HepG2 (cell line): ENCODE measurements around the gene NCLN. TPM values are rescaled to one million over a fixed set of nuclear protein-coding genes. Genes with fewer than 3 reads are reported as not detected.

Experiments
- ATAC-seq: fragments of 200-7000 bp; cut with Tn5 transposase; 3 replicates; pipeline ENCODE4 v1.9.1; 2020; ENCODE audit warnings: mild to moderate bottlenecking, moderate library complexity
- BruUV-seq: library from RNA; stranded (reverse); fragments of 400-500 nt; replicated peaks from 2 replicates; lab custom pipeline; 2021; lab: Mats Ljungman, UMichigan
- CTCF ChIA-PET: fragments of 300-600 bp; formaldehyde crosslinking; extraction: SDS; loops from one replicate; lab custom pipeline; 2021; ENCODE audit warnings: low total read pairs, inconsistent platforms, low intra/inter-chr PET ratio; lab: Yijun Ruan, JAX
- POLR2A ChIA-PET: fragments of 350-600 bp; sonication (Branson Sonifier 250); formaldehyde crosslinking; loops from one replicate; lab custom pipeline; 2020; ENCODE audit warnings: antibody characterized with exemption, inconsistent platforms; lab: Yijun Ruan, JAX
- DNase-seq: peaks from one replicate; pipeline ENCODE4 v3.0.0-alpha.2; 2015; ENCODE audit warnings: low spot score
- FAIRE-seq: peaks from 3 replicates; lab custom pipeline; 2011; peaks lifted over from hg19 to GRCh38; lab: Jason Lieb, UNC
- H2AFZ ChIP-seq: one replicate; pipeline ENCODE4 v1.6.1; 2011; ENCODE audit warnings: low read length, inconsistent platforms
- H3K27ac ChIP-seq: fragments of 300-600 bp; 3 replicates; pipeline ENCODE4 v1.8.0; 2011; ENCODE audit warnings: mixed run types, mild to moderate bottlenecking, mixed read lengths, low read length, inconsistent platforms; ENCODE audit not compliant: insufficient read depth; ENCODE audit errors: extremely low read length
- H3K27me3 ChIP-seq, 2 experiments: fragments of 200-600 bp in 1 of 2; 2 replicates in 1 of 2; 3 replicates in 1 of 2; pipeline versions ENCODE4 v1.6.0 to v1.8.0; 2011; ENCODE audit warnings: low read length in 2 of 2, mild to moderate bottlenecking in 2 of 2, moderate library complexity in 2 of 2, inconsistent platforms in 1 of 2; ENCODE audit not compliant: insufficient read depth in 2 of 2, control insufficient read depth in 1 of 2
- H3K36me3 ChIP-seq, 2 experiments: fragments of 200-600 bp in 1 of 2; replicated peaks in 1 of 2; 2 replicates in 1 of 2; 3 replicates in 1 of 2; pipeline versions ENCODE4 v1.5.1 to v1.8.0; 2011; ENCODE audit warnings: low read length in 2 of 2, inconsistent platforms in 1 of 2; ENCODE audit not compliant: insufficient read depth in 2 of 2, control insufficient read depth in 1 of 2
- H3K4me1 ChIP-seq: 2 replicates; pipeline ENCODE4 v1.5.1; 2012; ENCODE audit warnings: low read length, inconsistent platforms; ENCODE audit not compliant: insufficient read depth
- H3K4me2 ChIP-seq: 2 replicates; pipeline ENCODE4 v1.6.0; 2011; ENCODE audit warnings: low read depth, low read length, inconsistent platforms
- H3K4me3 ChIP-seq, 3 experiments: fragments of 200-600 bp in 1 of 3; sonication (generic), shearing (Covaris generic) in 1 of 3; replicated peaks in 1 of 3; 2 replicates each; pipeline ENCODE4 v1.5.1; 2011 to 2016; ENCODE audit warnings: low read length in 3 of 3, inconsistent platforms in 2 of 3, low read depth in 2 of 3, mild to moderate bottlenecking in 2 of 3, control low read depth in 1 of 3, mixed read lengths in 1 of 3; ENCODE audit not compliant: insufficient read depth in 1 of 3
- H3K79me2 ChIP-seq: one replicate; pipeline ENCODE4 v1.6.1; 2011; ENCODE audit warnings: low read length, inconsistent platforms; ENCODE audit not compliant: insufficient read depth
- H3K9ac ChIP-seq: 2 replicates; pipeline ENCODE4 v1.6.0; 2011; ENCODE audit warnings: mild to moderate bottlenecking, low read depth, low read length, inconsistent platforms; ENCODE audit not compliant: insufficient read depth
- H3K9me3 ChIP-seq: 2 replicates; pipeline ENCODE4 v1.5.1; 2012; ENCODE audit warnings: mild to moderate bottlenecking, low read length
- H4K20me1 ChIP-seq: 2 replicates; pipeline ENCODE4 v1.6.0; 2011; ENCODE audit warnings: inconsistent platforms, mild to moderate bottlenecking, low read length, moderate library complexity; ENCODE audit not compliant: insufficient read depth
- ADNP ChIP-seq: sonication (generic); formaldehyde crosslinking; IDR thresholded peaks from 2 replicates; pipeline ENCODE4 v1.4.0; 2020; ENCODE audit warnings: missing genetic modification reagents
- ARNT2 ChIP-seq: sonication (generic); formaldehyde crosslinking; IDR thresholded peaks from 2 replicates; pipeline ENCODE4 v1.8.0; 2022; ENCODE audit warnings: mild to moderate bottlenecking, low read depth, missing genetic modification reagents, moderate library complexity
- ATM ChIP-seq: fragments of 450-650 bp; IDR thresholded peaks from 2 replicates; pipeline ENCODE4 v1.7.1; 2017; ENCODE audit warnings: mild to moderate bottlenecking, borderline replicate concordance
- CHD4 ChIP-seq: fragments of 200-600 bp; sonication (generic); IDR thresholded peaks from 2 replicates; pipeline ENCODE4 v1.7.0; 2017; ENCODE audit warnings: mild to moderate bottlenecking, low read length, borderline replicate concordance
- CTCF ChIP-seq: sonication (generic); formaldehyde crosslinking; IDR thresholded peaks from 2 replicates; pipeline ENCODE4 v1.5.0; 2020; ENCODE audit warnings: mild to moderate bottlenecking, missing genetic modification reagents, moderate library complexity
- ZFP36 ChIP-seq: fragments of 150-350 bp; IDR thresholded peaks from 2 replicates; pipeline ENCODE4 v1.6.1; 2018; ENCODE audit warnings: borderline replicate concordance, low read length, low read depth; ENCODE audit not compliant: partially characterized antibody
- ZMYM3 ChIP-seq: sonication (generic); formaldehyde crosslinking; IDR thresholded peaks from 2 replicates; pipeline ENCODE4 v1.5.1; 2020; ENCODE audit warnings: mild to moderate bottlenecking, missing genetic modification reagents
- ZNF251 ChIP-seq: sonication (generic); formaldehyde crosslinking; IDR thresholded peaks from 2 replicates; pipeline ENCODE4 v1.9.0; 2021; ENCODE audit warnings: mild to moderate bottlenecking, missing genetic modification reagents
- ZNF629 ChIP-seq: sonication (generic); formaldehyde crosslinking; conservative IDR thresholded peaks from 2 replicates; pipeline ENCODE4 v1.5.0; 2020; ENCODE audit warnings: missing genetic modification reagents
- ZNF740 ChIP-seq: sonication (generic); formaldehyde crosslinking; IDR thresholded peaks from 2 replicates; pipeline ENCODE4 v1.4.0; 2020; ENCODE audit warnings: missing genetic modification reagents
- WGBS: methylation state at CpG from one replicate; pipeline ENCODE4 v1.1.6; 2017; ENCODE audit warnings: low lambda C conversion rate; 5-methylcytosine and 5-hydroxymethylcytosine counted together
- in situ Hi-C: cut with HindIII; loops from 2 replicates; pipeline ENCODE4 v1.10.0; 2017; ENCODE audit warnings: low pct_unique_long_range_greater_than_20kb; ENCODE audit not compliant: extremely low pct_ligation_motif_present
- intact Hi-C: fragments of 100-400 bp; cut with micrococcal nuclease; formaldehyde crosslinking; loops from one replicate; pipeline ENCODE4 v1.10.0; 2022; ENCODE audit not compliant: unreplicated experiment
- polyA plus RNA-seq, 8 experiments: library from polyadenylated mRNA; depleted of rRNA in 3 of 8; stranded (reverse) in 7 of 8; unstranded in 1 of 8; fragments of >200 nt; fragmentation: Illumina TruSeq in 4 of 8; extraction: Trizol in 4 of 8; gene quantifications; 2 replicates each; pipeline versions ENCODE4 v1.2.1 to v1.2.3, GENCODE V29; 2011 to 2016; ENCODE audit warnings: low read depth in 4 of 8, missing spikeins in 1 of 8, mixed read lengths in 1 of 8; ENCODE audit not compliant: insufficient read depth in 1 of 8
- total RNA-seq, 5 experiments: library from RNA; depleted of rRNA; stranded (reverse); fragments of >200 nt; fragmentation: Illumina TruSeq; extraction: Trizol; gene quantifications; 2 replicates each; pipeline ENCODE4 v1.2.3, GENCODE V29; 2016; ENCODE audit warnings: low read depth in 1 of 5

Gene NCLN
- total and polyA plus RNA-seq, 2 of the 13 experiments (the other 11 are each of a cell fraction or from before 2014, with no cell fraction given), result 42.6 to 56.0 TPM

- 33% methylated on average over 14 of the region's 20 CpGs for WGBS
- H3K36me3 ChIP-seq, result no peaks in the 10 kb centered on the region
- no peaks in the 10 kb centered on the region for H3K9me3 ChIP-seq
- no peak overlapping the region for H3K4me3 ChIP-seq
- no peaks in the 10 kb centered on the region for H3K4me1 ChIP-seq
- in situ Hi-C loops (no loop called here), intact Hi-C loops (no loop called here)
- no peak overlapping the region for H3K4me2 ChIP-seq
- H2AFZ ChIP-seq, result no peak overlapping the region
- TF ChIP-seq ZNF629, result peak; percentile 69
- TF ChIP-seq CHD4, result peak; percentile 51; the same call in 1 of the 2 replicates
- TF ChIP-seq ARNT2 (CRISPR knock-in tag), result no peak
- TF ChIP-seq, all 625 proteins: peak for 2
- no TSS peak for BruUV-seq
- no peak for FAIRE-seq
- H3K27ac ChIP-seq, result no peak overlapping the region
- no peak; the same call in 2 of the 3 replicates for ATAC-seq
- no peaks in the 10 kb centered on the region for H3K79me2 ChIP-seq
- no peak for DNase-seq
- ChIA-PET CTCF (interaction anchor here (0.7 to 2.4 kb wide), 2 partner anchors 17 kb away, joined by 3 to 10 read pairs; no protein-coding TSS in a partner anchor), POLR2A (no interaction called here)
- H4K20me1 ChIP-seq, result no peaks in the 10 kb centered on the region
- H3K9ac ChIP-seq, result no peak overlapping the region
- peaks cover 5 to 12% of the 10 kb centered on the region in 2 experiments; a peak in 3 of 5 replicates for H3K27me3 ChIP-seq
Observed at GRCh38 chr19:3145909-3146676, 39.6 kb upstream of the NCLN start.

- H3K4me3 ChIP-seq, result no peak overlapping the region
- CTCF ChIA-PET, result interaction anchor here (0.7 to 2.4 kb wide), 2 partner anchors 17 to 18 kb away, joined by 3 to 10 read pairs; no protein-coding TSS in a partner anchor
Observed at GRCh38 chr19:3146677-3147100, 39.0 kb upstream of the NCLN start.

More at GRCh38 chr19:3146677-3147100, 39.0 kb upstream of the NCLN start:
- no peak overlapping the region for H2AFZ ChIP-seq
- H3K36me3 ChIP-seq, result no peaks in the 10 kb centered on the region
- peak; percentile 71 for ATAC-seq
- intact Hi-C loops, result no loop called here
- no peak for FAIRE-seq
- peak; percentile 21 for DNase-seq
- TF ChIP-seq CTCF (peak; percentile 76), ATM (no peak), ZNF740 (CRISPR knock-in tag) (peak; percentile 93), ZNF251 (CRISPR knock-in tag) (no peak), ZMYM3 (CRISPR knock-in tag) (peak; percentile 94), ADNP (CRISPR knock-in tag) (peak; percentile 81; the same call in 1 of the 2 replicates), ZFP36 (peak; percentile 87)
- H4K20me1 ChIP-seq, result no peaks in the 10 kb centered on the region
- POLR2A ChIA-PET, result no interaction called here
- BruUV-seq, result no TSS peak
- peaks cover 5 to 12% of the 10 kb centered on the region in 2 experiments; a peak in 3 of 5 replicates for H3K27me3 ChIP-seq
- no peak overlapping the region for H3K27ac ChIP-seq
- no peaks in the 10 kb centered on the region for H3K9me3 ChIP-seq
- H3K79me2 ChIP-seq, result no peaks in the 10 kb centered on the region
- WGBS, result 71% methylated on average over 2 of the region's 5 CpGs
- H3K9ac ChIP-seq, result no peak overlapping the region
- no peak overlapping the region for H3K4me2 ChIP-seq
- no peaks in the 10 kb centered on the region for H3K4me1 ChIP-seq
- in situ Hi-C loops, result no loop called here
